Pancreas (tissue), 10 donors: Measurements from ENCODE around the gene GJC2. TPM values are rescaled to one million over a fixed set of nuclear protein-coding genes. Genes with fewer than 3 reads are reported as not detected.

Experiments used
- ATAC-seq, 4 donors: fragments of 200-7000 bp; cut with Tn5 transposase; one replicate each; pipeline versions ENCODE4 v1.8.0 to v1.9.1; 2020; ENCODE audit warnings: mild to moderate bottlenecking in 4 of 4, moderate library complexity in 4 of 4
- DNase-seq, 6 donors: peaks; one replicate each; pipeline ENCODE4 v3.0.0-alpha.2; 2020
- FAIRE-seq: peaks from 2 replicates; lab custom pipeline; 2012; peaks lifted over from hg19 to GRCh38; lab: Jason Lieb, UNC
- H3K27ac ChIP-seq, 4 donors: fragments of 200-600 bp; sonication (generic); 1 replicate in 3 of 4; 2 replicates in 1 of 4; pipeline versions ENCODE4 v1.5.0 to v1.8.0; 2020
- H3K27me3 ChIP-seq, 4 donors: fragments of 200-600 bp; one replicate each; pipeline ENCODE4 v1.8.0; 2021
- H3K36me3 ChIP-seq, 3 donors: fragments of 200-600 bp; sonication (generic) in 1 of 3; one replicate each; pipeline versions ENCODE4 v1.5.0 to v1.8.0; 2020 to 2021
- H3K4me1 ChIP-seq, 3 donors: fragments of 200-600 bp; one replicate each; pipeline ENCODE4 v1.8.0; 2021
- H3K4me3 ChIP-seq, 4 donors: fragments of 200-600 bp; sonication (generic) in 2 of 4; one replicate each; pipeline versions ENCODE4 v1.5.0 to v1.8.0; 2020 to 2021
- H3K9me3 ChIP-seq, 4 donors: fragments of 200-600 bp; one replicate each; pipeline ENCODE4 v1.8.0; 2021
- CTCF ChIP-seq, 4 donors: fragments of 200-600 bp; sonication (generic) in 3 of 4; IDR thresholded peaks; one replicate each; pipeline versions ENCODE4 v1.5.0 to v1.8.0; 2021; ENCODE audit warnings: antibody characterized with exemption in 4 of 4
- WGBS, 2 donors: extraction: QIAGEN DNeasy Blood & Tissue Kit; methylation state at CpG; one replicate each; pipeline ENCODE4 v1.1.7; 2013; 5-methylcytosine and 5-hydroxymethylcytosine counted together
- intact Hi-C, 3 donors: fragments of 100-400 bp; cut with DNase I; formaldehyde crosslinking; loops; one replicate each; pipeline versions ENCODE4 v1.11.1 to v1.14.2; 2022
- polyA plus RNA-seq, 2 donors: library from polyadenylated mRNA; stranded (reverse); fragments of 200-250 nt; gene quantifications; one replicate each; pipeline ENCODE4 v1.2.3, GENCODE V29; 2013
- total RNA-seq, 6 donors: library from RNA; stranded (reverse); fragmentation: NEBNext Ultra II Directional in 4 of 6; extraction: Animal tissue kit (Norgen Biotek cat#: 25700) in 4 of 6; gene quantifications; one replicate each; pipeline versions ENCODE4 v1.2.1 to v1.2.4, GENCODE V29; 2021 to 2023
- donor health status: healthy with polysubstance abuse.
- donor health status: DM: no; HTN: no; CAD: no; lungs with moderate emphysema.
- donor health status: DM: no; HTN: no; CAD: no.
- donor health status: control.
- donor health status: control.
- donor health status: Bipolar disorder and iron deficiency.
- donor health status: DM: yes; HTN: yes; CAD: no.
- donor health status: DM: no; HTN: no; CAD: no.
- donor health status: DM: no; HTN: no; CAD: no.
- donor health status: DM: yes; HTN: yes; CAD: no.

Gene GJC2
- total and polyA plus RNA-seq, 8 donors = 0.08 to 0.80 (median 0.45) TPM

- Histone ChIP-seq H3K27ac (no peak overlapping the region), H3K4me1 (no peaks in the 10 kb centered on the region), H3K4me3 (no peak overlapping the region), H3K9me3 (no peaks in the 10 kb centered on the region), H3K36me3 (no peaks in the 10 kb centered on the region), H3K27me3 (no peaks in the 10 kb centered on the region)
- no peak for FAIRE-seq
- intact Hi-C loops = no loop called here
- no peak for ATAC-seq
- WGBS, 2 donors = 27% methylated on average over 60 to 98 of the region's 98 CpGs
- DNase-seq = peak in 2 of 6 donors; percentile 48 to 68
- no peak for TF ChIP-seq CTCF (IDR thresholded peaks at IDR 0.05)
These were observed 8.6 kb downstream of the GJC2 start for GRCh38 chr1:228158151-228159007.

- no peaks in the 10 kb centered on the region for H3K27me3 ChIP-seq
- H3K36me3 ChIP-seq = no peaks in the 10 kb centered on the region
- H3K9me3 ChIP-seq = no peaks in the 10 kb centered on the region
- intact Hi-C loops = no loop called here
- 67 to 74% methylated on average over 14 of the region's 14 CpGs for WGBS, 2 donors
- ATAC-seq (no peak), FAIRE-seq (no peak), DNase-seq (peak in 1 of 6 donors; percentile 54)
- no peak overlapping the region for H3K27ac ChIP-seq
- no peaks in the 10 kb centered on the region for H3K4me1 ChIP-seq
- no peak overlapping the region for H3K4me3 ChIP-seq
- TF ChIP-seq CTCF (IDR thresholded peaks at IDR 0.05) = no peak
These were observed 9.4 kb downstream of the GJC2 start for GRCh38 chr1:228159008-228159665.

GRCh38 chr1:228160201-228160761 lies 10.6 kb downstream of the GJC2 start:
- 58 to 72% methylated on average over 15 of the region's 15 CpGs for WGBS, 2 donors
- H3K4me1 ChIP-seq = no peaks in the 10 kb centered on the region

GRCh38 chr1:228161362-228161761 lies 11.6 kb downstream of the GJC2 start:
- WGBS, 2 donors = 25 to 34% methylated on average over 7 of the region's 7 CpGs
- FAIRE-seq = no peak
- H3K27ac ChIP-seq = no peak overlapping the region

More at GRCh38 chr1:228160201-228160761, 10.6 kb downstream of the GJC2 start:
- Histone ChIP-seq H3K4me3 (no peak overlapping the region), H3K36me3 (no peaks in the 10 kb centered on the region), H3K9me3 (no peaks in the 10 kb centered on the region), H3K27me3 (no peaks in the 10 kb centered on the region), H3K27ac (no peak overlapping the region)
- ATAC-seq (no peak), FAIRE-seq (no peak), DNase-seq (peak in 1 of 6 donors; percentile 60)
- no peak for TF ChIP-seq CTCF (IDR thresholded peaks at IDR 0.05)
- intact Hi-C loops = no loop called here

More at GRCh38 chr1:228161362-228161761, 11.6 kb downstream of the GJC2 start:
- Histone ChIP-seq H3K4me1 (no peaks in the 10 kb centered on the region), H3K4me3 (no peak overlapping the region), H3K27me3 (no peaks in the 10 kb centered on the region), H3K9me3 (no peaks in the 10 kb centered on the region), H3K36me3 (no peaks in the 10 kb centered on the region)
- intact Hi-C loops = no loop called here
- no peak for ATAC-seq
- peak in 1 of 6 donors; percentile 9 for DNase-seq
- no peak for TF ChIP-seq CTCF (IDR thresholded peaks at IDR 0.05)
